ENCODE measurements around the gene RBBP8NL.
A peak's percentile ranks its signal among the peaks of the same experiment; 100 is the strongest.

RBBP8NL gene

GRCh38 chr20:62367633-62368391 is 59.5 kb downstream of the RBBP8NL start:
- TF ChIP-seq CTCF (IDR thresholded peaks at IDR 0.05; ENCODE audit: insufficient read depth, low read length, missing control alignments): no peak
- no peak for DNase-seq (ENCODE audit: low read depth, low spot score)
- H3K4me3 ChIP-seq (ENCODE audit: low read depth, low read length): peak overlapping the region; percentile 25
- CTCF ChIA-PET: interaction anchor here (1.0 to 4.9 kb wide), 11 partner anchors 9 to 357 kb away, joined by 3 to 27 read pairs (median 4); partner anchors contain the start of gene RPS21
- POLR2A ChIA-PET: interaction anchor here (0.7 kb wide), 1 partner anchor 19 kb away, joined by 4 read pairs; the partner anchor contains the start of gene RPS21

GRCh38 chr20:62367136-62367632 is 60.2 kb downstream of the RBBP8NL start, which contains the start of gene LAMA5:
LAMA5 (minus strand) TSS chr20:62367312; CDS start chr20:62367245, 67 bp downstream.
- peak within 1 kb of the TSS; percentile 52 for H3K4me3 ChIP-seq (ENCODE audit: low read depth, low read length)
- TF ChIP-seq CTCF (IDR thresholded peaks at IDR 0.05; ENCODE audit: insufficient read depth, low read length, missing control alignments): no peak
- DNase-seq (ENCODE audit: low read depth, low spot score): no peak
- POLR2A ChIA-PET: interaction anchor here (0.7 kb wide), 1 partner anchor 20 kb away, joined by 4 read pairs; the partner anchor contains the start of gene RPS21
- CTCF ChIA-PET: interaction anchor here (1.0 to 4.9 kb wide), 6 partner anchors 9 to 68 kb away, joined by 3 to 27 read pairs (median 6); no protein-coding TSS in a partner anchor

GRCh38 chr20:62366370-62367135 is 60.8 kb downstream of the RBBP8NL start:
- ChIA-PET CTCF (interaction anchor here (0.6 to 4.9 kb wide), 6 partner anchors 9 to 67 kb away, joined by 3 to 27 read pairs (median 6); no protein-coding TSS in a partner anchor), POLR2A (interaction anchor here (0.7 kb wide), 1 partner anchor 20 kb away, joined by 4 read pairs; the partner anchor contains the start of gene RPS21)

GRCh38 chr20:62365814-62366369 is 61.4 kb downstream of the RBBP8NL start:
- no peak for DNase-seq (ENCODE audit: low read depth, low spot score)
- TF ChIP-seq CTCF (IDR thresholded peaks at IDR 0.05; ENCODE audit: insufficient read depth, low read length, missing control alignments): no peak
- POLR2A ChIA-PET: no interaction called here
- CTCF ChIA-PET: interaction anchor here (0.6 to 4.3 kb wide), 4 partner anchors 9 to 20 kb away, joined by 3 to 27 read pairs (median 10); no protein-coding TSS in a partner anchor
- H3K4me3 ChIP-seq (ENCODE audit: low read depth, low read length): peak overlapping the region; percentile 18; the same call in 1 of the 2 replicates

More at GRCh38 chr20:62366370-62367135, 60.8 kb downstream of the RBBP8NL start:
- no peak for TF ChIP-seq CTCF (IDR thresholded peaks at IDR 0.05; ENCODE audit: insufficient read depth, low read length, missing control alignments)
- H3K4me3 ChIP-seq (ENCODE audit: low read depth, low read length): peak overlapping the region; percentile 52
- DNase-seq (ENCODE audit: low read depth, low spot score): no peak

- ChIA-PET POLR2A (interaction anchor here (0.5 kb wide), 1 partner anchor 26 kb away, joined by 3 read pairs; no protein-coding TSS in a partner anchor), CTCF (interaction anchor here (1.5 to 2.8 kb wide), 3 partner anchors 10 to 63 kb away, joined by 7 to 13 read pairs (median 8); partner anchors contain the start of gene ADRM1)
- H3K4me3 ChIP-seq (ENCODE audit: low read depth, low read length): no peak overlapping the region
- TF ChIP-seq CTCF (IDR thresholded peaks at IDR 0.05; ENCODE audit: insufficient read depth, low read length, missing control alignments): no peak
- no peak for DNase-seq (ENCODE audit: low read depth, low spot score)
Measured at GRCh38 chr20:62364911-62365736, 62.2 kb downstream of the RBBP8NL start.
